K562 (cell line): ENCODE results near the gene DDX41. TPM values are rescaled to one million over a fixed set of nuclear protein-coding genes. Genes with fewer than 3 reads are reported as not detected.

Experiments used
- CCAR2 ChIP-seq: fragments of 200-400 bp; formaldehyde crosslinking; IDR thresholded peaks from 2 replicates; pipeline ENCODE4 v1.6.1; 2017; ENCODE audit warnings: mild to moderate bottlenecking, low read depth, low read length
- CEBPB ChIP-seq: fragments of 450-650 bp; IDR thresholded peaks from 2 replicates; pipeline ENCODE4 v1.6.1; 2016; ENCODE audit warnings: missing genetic modification characterization, missing compliant biosample characterization
- DDX20 ChIP-seq: fragments of 450-650 bp; IDR thresholded peaks from 2 replicates; pipeline ENCODE4 v1.6.1; 2016; ENCODE audit warnings: missing genetic modification characterization, low read depth, mild to moderate bottlenecking, missing compliant biosample characterization, moderate library complexity
- POLR2AphosphoS5 ChIP-seq: IDR thresholded peaks from 2 replicates; pipeline ENCODE4 v1.6.1; 2011; ENCODE audit warnings: mild to moderate bottlenecking, low read depth, low read length, moderate library complexity; ENCODE audit not compliant: control insufficient read depth, insufficient read depth
- RREB1 ChIP-seq: fragments of 250-450 bp; sonication (Bioruptor Pico); IDR thresholded peaks from 2 replicates; pipeline ENCODE4 v1.4.0; 2020
- SIX5 ChIP-seq, 2 experiments: IDR thresholded peaks; 2 replicates each; pipeline ENCODE4 v1.6.1; 2011; ENCODE audit warnings: low read length in 2 of 2, borderline replicate concordance in 1 of 2, low read depth in 1 of 2, mild to moderate bottlenecking in 1 of 2, moderate library complexity in 1 of 2; ENCODE audit not compliant: insufficient read depth in 1 of 2
- ZBTB9 ChIP-seq: fragments of 450-650 bp; formaldehyde crosslinking; IDR thresholded peaks from 2 replicates; pipeline ENCODE4 v1.4.0; 2020; ENCODE audit warnings: mild to moderate bottlenecking, moderate library complexity
- ZFX ChIP-seq: sonication (generic); formaldehyde crosslinking; IDR thresholded peaks from 2 replicates; pipeline ENCODE4 v1.8.0; 2022; ENCODE audit warnings: mild to moderate bottlenecking, missing genetic modification reagents, moderate library complexity
- polyA plus RNA-seq, 8 experiments: library from polyadenylated mRNA; depleted of rRNA in 4 of 8; stranded (reverse) in 5 of 8; unstranded in 3 of 8; fragments of >200 nt; fragmentation: Nextera tagmentation in 2 of 8; fragmentation: Illumina TruSeq in 1 of 8; extraction: Ambion mirVana in 2 of 8; extraction: Trizol in 1 of 8; gene quantifications; 2 replicates each; pipeline versions ENCODE4 v1.2.1 to v1.2.3, GENCODE V29; 2011 to 2014; ENCODE audit warnings: inconsistent platforms in 1 of 8, missing spikeins in 1 of 8
- total RNA-seq, 7 experiments: library from RNA; depleted of rRNA in 6 of 7; stranded (reverse); fragments of >200 nt in 6 of 7; fragmentation: Illumina TruSeq in 2 of 7; extraction: Trizol in 2 of 7; gene quantifications; 2 replicates each; pipeline versions ENCODE4 v1.2.1 to v1.2.3, GENCODE V29; 2011 to 2021; ENCODE audit warnings: low replicate concordance in 1 of 7
- TF ChIP-seq, protein P1 (sequence below): sonication (generic); formaldehyde crosslinking; IDR thresholded peaks from 2 replicates; pipeline ENCODE4 v1.8.0; 2023; ENCODE audit warnings: mild to moderate bottlenecking, missing genetic modification reagents
- TF ChIP-seq, protein P2 (sequence below), 2 experiments: fragments of 450-650 bp in 1 of 2; IDR thresholded peaks; 2 replicates each; pipeline ENCODE4 v1.6.1; 2011 to 2017; ENCODE audit warnings: low read depth in 2 of 2, antibody characterized with exemption in 1 of 2, borderline replicate concordance in 1 of 2, low read length in 1 of 2, mild to moderate bottlenecking in 1 of 2, mixed read lengths in 1 of 2; ENCODE audit not compliant: control insufficient read depth in 1 of 2
- TF ChIP-seq, protein P3 (sequence below): fragments of 450-650 bp; IDR thresholded peaks from 2 replicates; pipeline ENCODE4 v1.6.1; 2017; ENCODE audit warnings: mild to moderate bottlenecking, moderate library complexity

The DDX41 gene
- total and polyA plus RNA-seq, 9 of the 15 experiments (the other 6 are each of a cell fraction or from before 2014, with no cell fraction given) = 38.2 to 284 (median 116) TPM

GRCh38 chr5:177516601-177517568 lies at the start of gene DDX41 (continued):
- no peak for TF ChIP-seq DDX20 (tag)
- TF ChIP-seq, protein P1, sequence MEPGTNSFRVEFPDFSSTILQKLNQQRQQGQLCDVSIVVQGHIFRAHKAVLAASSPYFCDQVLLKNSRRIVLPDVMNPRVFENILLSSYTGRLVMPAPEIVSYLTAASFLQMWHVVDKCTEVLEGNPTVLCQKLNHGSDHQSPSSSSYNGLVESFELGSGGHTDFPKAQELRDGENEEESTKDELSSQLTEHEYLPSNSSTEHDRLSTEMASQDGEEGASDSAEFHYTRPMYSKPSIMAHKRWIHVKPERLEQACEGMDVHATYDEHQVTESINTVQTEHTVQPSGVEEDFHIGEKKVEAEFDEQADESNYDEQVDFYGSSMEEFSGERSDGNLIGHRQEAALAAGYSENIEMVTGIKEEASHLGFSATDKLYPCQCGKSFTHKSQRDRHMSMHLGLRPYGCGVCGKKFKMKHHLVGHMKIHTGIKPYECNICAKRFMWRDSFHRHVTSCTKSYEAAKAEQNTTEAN = no peak
- peak; percentile 50; the same call in 1 of the 2 replicates for TF ChIP-seq POLR2AphosphoS5
- TF ChIP-seq RREB1 = no peak
- TF ChIP-seq, protein P2, sequence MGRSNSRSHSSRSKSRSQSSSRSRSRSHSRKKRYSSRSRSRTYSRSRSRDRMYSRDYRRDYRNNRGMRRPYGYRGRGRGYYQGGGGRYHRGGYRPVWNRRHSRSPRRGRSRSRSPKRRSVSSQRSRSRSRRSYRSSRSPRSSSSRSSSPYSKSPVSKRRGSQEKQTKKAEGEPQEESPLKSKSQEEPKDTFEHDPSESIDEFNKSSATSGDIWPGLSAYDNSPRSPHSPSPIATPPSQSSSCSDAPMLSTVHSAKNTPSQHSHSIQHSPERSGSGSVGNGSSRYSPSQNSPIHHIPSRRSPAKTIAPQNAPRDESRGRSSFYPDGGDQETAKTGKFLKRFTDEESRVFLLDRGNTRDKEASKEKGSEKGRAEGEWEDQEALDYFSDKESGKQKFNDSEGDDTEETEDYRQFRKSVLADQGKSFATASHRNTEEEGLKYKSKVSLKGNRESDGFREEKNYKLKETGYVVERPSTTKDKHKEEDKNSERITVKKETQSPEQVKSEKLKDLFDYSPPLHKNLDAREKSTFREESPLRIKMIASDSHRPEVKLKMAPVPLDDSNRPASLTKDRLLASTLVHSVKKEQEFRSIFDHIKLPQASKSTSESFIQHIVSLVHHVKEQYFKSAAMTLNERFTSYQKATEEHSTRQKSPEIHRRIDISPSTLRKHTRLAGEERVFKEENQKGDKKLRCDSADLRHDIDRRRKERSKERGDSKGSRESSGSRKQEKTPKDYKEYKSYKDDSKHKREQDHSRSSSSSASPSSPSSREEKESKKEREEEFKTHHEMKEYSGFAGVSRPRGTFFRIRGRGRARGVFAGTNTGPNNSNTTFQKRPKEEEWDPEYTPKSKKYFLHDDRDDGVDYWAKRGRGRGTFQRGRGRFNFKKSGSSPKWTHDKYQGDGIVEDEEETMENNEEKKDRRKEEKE (IDR thresholded peaks at IDR 0.05; ENCODE audit: borderline replicate concordance in 1 of 2, control insufficient read depth in 1 of 2, low read depth in 2 of 2, low read length in 1 of 2) = no peak
- TF ChIP-seq CEBPB (tag) = no peak
- no peak for TF ChIP-seq ZFX (CRISPR knock-in tag)
- no peak for TF ChIP-seq CCAR2
- TF ChIP-seq SIX5 (IDR thresholded peaks at IDR 0.05; ENCODE audit: borderline replicate concordance in 1 of 2, insufficient read depth in 1 of 2, low read depth in 1 of 2, low read length in 2 of 2) = no peak; a peak in 1 of 4 replicates
- no peak for TF ChIP-seq ZBTB9 (CRISPR knock-in tag)
- TF ChIP-seq, protein P3, sequence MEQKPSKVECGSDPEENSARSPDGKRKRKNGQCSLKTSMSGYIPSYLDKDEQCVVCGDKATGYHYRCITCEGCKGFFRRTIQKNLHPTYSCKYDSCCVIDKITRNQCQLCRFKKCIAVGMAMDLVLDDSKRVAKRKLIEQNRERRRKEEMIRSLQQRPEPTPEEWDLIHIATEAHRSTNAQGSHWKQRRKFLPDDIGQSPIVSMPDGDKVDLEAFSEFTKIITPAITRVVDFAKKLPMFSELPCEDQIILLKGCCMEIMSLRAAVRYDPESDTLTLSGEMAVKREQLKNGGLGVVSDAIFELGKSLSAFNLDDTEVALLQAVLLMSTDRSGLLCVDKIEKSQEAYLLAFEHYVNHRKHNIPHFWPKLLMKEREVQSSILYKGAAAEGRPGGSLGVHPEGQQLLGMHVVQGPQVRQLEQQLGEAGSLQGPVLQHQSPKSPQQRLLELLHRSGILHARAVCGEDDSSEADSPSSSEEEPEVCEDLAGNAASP = no peak
